Peyer's patch (tissue), 4 donors: ENCODE measurements around the gene ZNF174.

Experiments used
- POLR2A ChIP-seq, 2 donors: fragments of 450-650 bp; IDR thresholded peaks; one replicate each; pipeline ENCODE4 v1.5.1; 2017; ENCODE audit warnings: antibody characterized with exemption in 2 of 2, mild to moderate bottlenecking in 2 of 2, moderate library complexity in 2 of 2
- TF ChIP-seq, protein P1 (sequence below), 6 experiments: fragments of 450-650 bp in 4 of 6; fragments of 200-600 bp in 2 of 6; sonication (generic) in 1 of 6; IDR thresholded peaks; one replicate each; pipeline ENCODE4 v1.5.1; 2017 to 2019; ENCODE audit warnings: antibody characterized with exemption in 6 of 6, mild to moderate bottlenecking in 3 of 6, moderate library complexity in 1 of 6

DNA sequence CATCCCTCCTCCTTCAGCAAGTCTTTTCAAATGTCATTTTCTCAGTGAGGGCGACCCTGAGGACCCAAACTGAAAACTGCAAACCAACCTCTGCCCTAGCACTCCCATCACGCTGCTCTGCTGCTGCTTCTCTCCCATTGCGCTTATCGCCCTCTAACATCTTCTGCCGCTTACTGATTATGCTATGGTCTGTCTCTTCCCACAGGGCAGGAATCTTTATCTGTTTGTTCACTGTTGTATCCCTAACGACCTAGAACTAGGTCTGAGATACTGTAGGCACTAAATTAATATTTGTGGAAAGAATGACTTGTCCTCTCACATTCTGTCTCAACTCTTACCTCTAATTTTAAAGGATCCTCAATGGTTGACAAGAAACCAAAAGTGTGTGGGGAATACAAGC, 12.7 kb upstream of the ZNF174 start:
- TF ChIP-seq, protein P1, sequence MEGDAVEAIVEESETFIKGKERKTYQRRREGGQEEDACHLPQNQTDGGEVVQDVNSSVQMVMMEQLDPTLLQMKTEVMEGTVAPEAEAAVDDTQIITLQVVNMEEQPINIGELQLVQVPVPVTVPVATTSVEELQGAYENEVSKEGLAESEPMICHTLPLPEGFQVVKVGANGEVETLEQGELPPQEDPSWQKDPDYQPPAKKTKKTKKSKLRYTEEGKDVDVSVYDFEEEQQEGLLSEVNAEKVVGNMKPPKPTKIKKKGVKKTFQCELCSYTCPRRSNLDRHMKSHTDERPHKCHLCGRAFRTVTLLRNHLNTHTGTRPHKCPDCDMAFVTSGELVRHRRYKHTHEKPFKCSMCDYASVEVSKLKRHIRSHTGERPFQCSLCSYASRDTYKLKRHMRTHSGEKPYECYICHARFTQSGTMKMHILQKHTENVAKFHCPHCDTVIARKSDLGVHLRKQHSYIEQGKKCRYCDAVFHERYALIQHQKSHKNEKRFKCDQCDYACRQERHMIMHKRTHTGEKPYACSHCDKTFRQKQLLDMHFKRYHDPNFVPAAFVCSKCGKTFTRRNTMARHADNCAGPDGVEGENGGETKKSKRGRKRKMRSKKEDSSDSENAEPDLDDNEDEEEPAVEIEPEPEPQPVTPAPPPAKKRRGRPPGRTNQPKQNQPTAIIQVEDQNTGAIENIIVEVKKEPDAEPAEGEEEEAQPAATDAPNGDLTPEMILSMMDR (IDR thresholded peaks at IDR 0.05) = no peak
- no peak for TF ChIP-seq POLR2A (IDR thresholded peaks at IDR 0.05)
